Neural crest cell (in vitro differentiated cells): ENCODE measurements around the gene CNTN1. TPM values are rescaled to one million over a fixed set of nuclear protein-coding genes. Genes with fewer than 3 reads are reported as not detected.

Experiments used
- DNase-seq: peaks from one replicate; pipeline ENCODE4 v3.0.0; 2021; ENCODE audit warnings: low read depth, mixed read lengths, low spot score
- H3K27ac Mint-ChIP-seq: one replicate; pipeline ENCODE4 v1.8.0; 2021; ENCODE audit warnings: mild to moderate bottlenecking, mixed read lengths; ENCODE audit not compliant: unreplicated experiment
- H3K27me3 Mint-ChIP-seq: 2 replicates; pipeline ENCODE4 v1.8.0; 2021; ENCODE audit warnings: low read depth, mild to moderate bottlenecking, mixed read lengths
- H3K36me3 Mint-ChIP-seq: 2 replicates; pipeline ENCODE4 v1.8.0; 2021; ENCODE audit warnings: low read depth, mild to moderate bottlenecking, mixed read lengths
- H3K4me1 Mint-ChIP-seq: 2 replicates; pipeline ENCODE4 v1.8.0; 2021; ENCODE audit warnings: mixed read lengths
- H3K4me3 Mint-ChIP-seq: one replicate; pipeline ENCODE4 v1.8.0; 2021; ENCODE audit warnings: mild to moderate bottlenecking, mixed read lengths
- H3K9me3 Mint-ChIP-seq: 2 replicates; pipeline ENCODE4 v1.8.0; 2021; ENCODE audit warnings: mixed read lengths
- total RNA-seq: library from RNA; stranded (reverse); gene quantifications from 2 replicates; pipeline ENCODE4 v1.2.1, GENCODE V29; 2021
- TF ChIP-seq, protein P1 (sequence below): fragments of 200-600 bp; sonication (generic); conservative IDR thresholded peaks from 2 replicates; pipeline ENCODE4 v1.5.0; 2021; ENCODE audit warnings: antibody characterized with exemption, mild to moderate bottlenecking

The CNTN1 gene
- total RNA-seq, 1 donor from 2014 or later = 1.0 TPM

DNA sequence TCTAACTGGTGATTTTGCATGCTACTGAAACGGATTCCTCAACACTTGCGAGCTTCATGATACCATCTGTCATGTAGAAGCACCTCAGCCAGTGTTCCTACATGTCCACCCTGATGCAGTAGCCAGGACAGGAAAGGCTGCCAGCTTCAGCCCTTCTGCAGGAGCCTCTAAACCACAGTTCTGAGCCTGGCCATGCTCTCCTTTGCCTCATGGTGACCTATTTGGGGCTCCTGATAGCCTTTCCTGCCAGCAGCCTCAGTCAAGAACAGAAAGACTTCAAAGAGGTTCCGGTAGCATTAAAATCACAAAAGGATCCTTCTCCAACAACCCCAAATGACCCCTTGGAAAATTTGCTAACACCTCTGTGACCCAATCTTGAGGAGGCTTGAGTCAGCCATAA, 96.0 kb downstream of the CNTN1 start:
- H3K27me3 Mint-ChIP-seq = no peaks in the 10 kb centered on the region
- TF ChIP-seq, protein P1, sequence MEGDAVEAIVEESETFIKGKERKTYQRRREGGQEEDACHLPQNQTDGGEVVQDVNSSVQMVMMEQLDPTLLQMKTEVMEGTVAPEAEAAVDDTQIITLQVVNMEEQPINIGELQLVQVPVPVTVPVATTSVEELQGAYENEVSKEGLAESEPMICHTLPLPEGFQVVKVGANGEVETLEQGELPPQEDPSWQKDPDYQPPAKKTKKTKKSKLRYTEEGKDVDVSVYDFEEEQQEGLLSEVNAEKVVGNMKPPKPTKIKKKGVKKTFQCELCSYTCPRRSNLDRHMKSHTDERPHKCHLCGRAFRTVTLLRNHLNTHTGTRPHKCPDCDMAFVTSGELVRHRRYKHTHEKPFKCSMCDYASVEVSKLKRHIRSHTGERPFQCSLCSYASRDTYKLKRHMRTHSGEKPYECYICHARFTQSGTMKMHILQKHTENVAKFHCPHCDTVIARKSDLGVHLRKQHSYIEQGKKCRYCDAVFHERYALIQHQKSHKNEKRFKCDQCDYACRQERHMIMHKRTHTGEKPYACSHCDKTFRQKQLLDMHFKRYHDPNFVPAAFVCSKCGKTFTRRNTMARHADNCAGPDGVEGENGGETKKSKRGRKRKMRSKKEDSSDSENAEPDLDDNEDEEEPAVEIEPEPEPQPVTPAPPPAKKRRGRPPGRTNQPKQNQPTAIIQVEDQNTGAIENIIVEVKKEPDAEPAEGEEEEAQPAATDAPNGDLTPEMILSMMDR = no peak
- peaks cover 1% of the 10 kb centered on the region for H3K4me1 Mint-ChIP-seq
- DNase-seq = no peak
- no peak overlapping the region for H3K27ac Mint-ChIP-seq
- no peak overlapping the region for H3K4me3 Mint-ChIP-seq
- no peaks in the 10 kb centered on the region for H3K36me3 Mint-ChIP-seq
- peaks cover 8% of the 10 kb centered on the region for H3K9me3 Mint-ChIP-seq

DNA sequence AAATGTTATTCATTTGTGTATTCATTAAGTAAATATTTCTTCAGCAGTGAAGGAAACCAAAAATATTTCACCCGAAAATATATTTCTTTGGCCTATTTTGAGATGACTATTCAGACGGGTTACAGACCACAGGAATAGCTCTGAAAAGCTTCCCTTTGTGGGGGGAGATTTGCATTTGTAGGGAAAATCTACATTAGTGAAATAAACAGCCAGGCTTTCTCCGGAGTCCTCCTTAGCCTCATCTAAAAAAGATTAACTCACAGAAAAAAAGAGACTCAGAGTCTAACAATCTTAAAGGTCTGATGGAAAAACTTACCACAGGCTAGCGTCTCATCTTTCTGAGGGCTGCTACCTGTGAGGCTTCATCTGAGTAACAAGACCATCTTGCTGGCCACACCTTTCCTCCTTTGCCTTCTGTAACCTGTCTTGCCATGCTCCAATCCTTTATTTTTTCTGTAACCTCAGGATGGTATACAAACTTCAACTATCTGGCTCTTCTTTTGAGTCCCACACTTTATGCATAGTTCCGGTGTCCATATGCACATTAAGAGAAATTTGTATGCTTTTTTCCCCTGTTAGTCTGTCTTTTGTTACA, 100.7 kb downstream of the CNTN1 start:
- Mint-ChIP-seq H3K4me3 (no peak overlapping the region), H3K4me1 (peaks cover 21% of the 10 kb centered on the region), H3K27ac (no peak overlapping the region), H3K27me3 (no peaks in the 10 kb centered on the region), H3K9me3 (no peaks in the 10 kb centered on the region), H3K36me3 (no peaks in the 10 kb centered on the region)
- no peak for DNase-seq
- TF ChIP-seq, protein P1 = no peak

DNA sequence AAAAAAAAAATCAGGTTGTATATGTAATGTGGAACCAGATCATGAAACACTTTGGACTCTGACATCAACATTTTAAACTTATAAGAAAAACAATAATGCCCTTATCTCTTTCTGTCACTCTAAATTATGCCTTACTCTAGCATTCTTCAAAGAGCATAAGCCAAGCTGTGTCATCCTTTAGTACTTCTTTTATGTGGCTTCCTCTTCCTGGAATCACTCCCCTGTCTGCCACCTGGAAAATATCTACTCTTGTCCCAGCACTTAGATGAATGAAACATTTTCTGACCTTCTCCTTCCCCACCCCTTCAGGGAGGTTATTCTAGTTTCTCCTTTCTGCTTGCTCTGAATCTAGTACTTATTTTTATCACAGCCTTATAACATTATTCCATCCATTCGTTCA, 101.2 kb downstream of the CNTN1 start:
- peaks cover 21% of the 10 kb centered on the region for H3K4me1 Mint-ChIP-seq
- no peaks in the 10 kb centered on the region for H3K36me3 Mint-ChIP-seq
- DNase-seq = no peak
- H3K27me3 Mint-ChIP-seq = no peaks in the 10 kb centered on the region
- peak overlapping the region; percentile 39 for H3K27ac Mint-ChIP-seq
- TF ChIP-seq, protein P1 = no peak
- no peak overlapping the region for H3K4me3 Mint-ChIP-seq
- no peaks in the 10 kb centered on the region for H3K9me3 Mint-ChIP-seq

DNA sequence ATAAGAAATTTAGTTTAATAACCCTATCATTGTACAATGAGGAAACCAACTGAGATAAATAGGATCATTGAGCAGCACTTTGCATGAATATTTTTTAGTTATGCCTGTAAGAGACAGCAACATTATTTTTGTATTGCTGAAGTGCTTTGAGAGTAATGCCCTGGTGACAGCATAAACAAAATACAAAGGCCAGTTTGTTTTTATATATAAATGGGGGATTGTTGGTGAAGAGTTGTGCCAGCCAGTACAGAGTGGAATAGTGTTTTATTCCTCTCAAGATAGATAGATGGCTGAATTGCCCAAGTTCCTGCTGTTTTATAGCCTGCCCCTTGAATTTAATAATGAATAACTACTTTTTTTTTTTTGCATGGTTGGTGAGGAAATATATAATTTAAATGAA, 101.8 kb downstream of the CNTN1 start:
- Mint-ChIP-seq H3K27me3 (no peaks in the 10 kb centered on the region), H3K9me3 (no peaks in the 10 kb centered on the region), H3K4me3 (no peak overlapping the region), H3K36me3 (no peaks in the 10 kb centered on the region), H3K4me1 (peaks cover 21% of the 10 kb centered on the region), H3K27ac (no peak overlapping the region)
- no peak for DNase-seq
- TF ChIP-seq, protein P1 = no peak

DNA sequence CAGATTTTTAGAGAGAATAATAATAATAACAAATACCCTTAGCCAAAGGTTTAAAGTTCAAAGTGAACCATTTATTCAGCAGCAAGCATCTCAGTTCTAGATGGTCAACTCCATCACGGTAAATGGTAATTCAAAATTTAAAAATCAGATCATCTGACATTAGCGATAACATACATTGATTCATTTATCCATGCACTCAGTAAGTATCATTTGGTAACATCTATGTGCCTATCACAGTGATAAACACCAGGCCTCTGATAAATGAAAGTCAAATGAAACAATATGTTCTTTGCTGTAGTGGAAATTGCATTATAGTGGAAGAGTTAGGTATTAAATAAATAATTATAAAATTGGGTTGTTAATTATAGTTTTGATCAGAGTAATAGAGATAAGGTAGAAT, 108.8 kb downstream of the CNTN1 start:
- TF ChIP-seq, protein P1 = no peak
- Mint-ChIP-seq H3K36me3 (no peaks in the 10 kb centered on the region), H3K4me3 (no peak overlapping the region), H3K4me1 (peaks cover 5% of the 10 kb centered on the region), H3K9me3 (no peaks in the 10 kb centered on the region), H3K27me3 (no peaks in the 10 kb centered on the region), H3K27ac (no peak overlapping the region)
- DNase-seq = no peak
